Prostate gland (tissue), 2 donors: ENCODE results near the gene LTK. TPM values are rescaled to one million over a fixed set of nuclear protein-coding genes. Genes with fewer than 3 reads are reported as not detected.

ENCODE experiments used
- DNase-seq: peaks from one replicate; pipeline ENCODE4 v3.0.0-alpha.2; 2019; ENCODE audit warnings: low spot score
- H3K27ac ChIP-seq, 2 donors: fragments of 200-600 bp; sonication (generic); 2 replicates each; pipeline ENCODE4 v1.5.1; 2017 to 2019
- H3K27me3 ChIP-seq: fragments of 200-600 bp; sonication (generic); replicated peaks from 2 replicates; pipeline ENCODE4 v1.5.1; 2019; ENCODE audit not compliant: insufficient read depth
- H3K36me3 ChIP-seq, 2 donors: fragments of 200-600 bp; sonication (generic); 1 replicate in 1 of 2; 2 replicates in 1 of 2; pipeline versions ENCODE4 v1.5.1 to v1.8.1; 2017 to 2019
- H3K4me1 ChIP-seq: fragments of 200-600 bp; sonication (generic); replicated peaks from 2 replicates; pipeline ENCODE4 v1.5.1; 2019
- H3K4me3 ChIP-seq, 2 donors: fragments of 200-600 bp; sonication (generic); 2 replicates each; pipeline ENCODE4 v1.5.1; 2017 to 2019
- H3K9me3 ChIP-seq: fragments of 200-600 bp; sonication (generic); 2 replicates; pipeline ENCODE4 v1.5.1; 2017
- POLR2A ChIP-seq: fragments of 450-650 bp; IDR thresholded peaks from one replicate; pipeline ENCODE4 v1.6.1; 2016; ENCODE audit warnings: antibody characterized with exemption, mild to moderate bottlenecking
- POLR2AphosphoS5 ChIP-seq: sonication (generic); formaldehyde crosslinking; IDR thresholded peaks from one replicate; pipeline ENCODE4 v1.6.1; 2017; ENCODE audit warnings: antibody characterized with exemption
- WGBS: methylation state at CpG from one replicate; pipeline ENCODE4 v1.1.5; 2018; 5-methylcytosine and 5-hydroxymethylcytosine counted together
- intact Hi-C: fragments of 100-400 bp; cut with DNase I; formaldehyde crosslinking; loops from one replicate; pipeline ENCODE4 v1.14.2; 2022
- total RNA-seq, 2 donors: library from RNA; depleted of rRNA; stranded (reverse); fragments of >200 nt; gene quantifications; one replicate each; pipeline ENCODE4 v1.1.0, GENCODE V29; 2016
- TF ChIP-seq, protein P1 (sequence below), 4 experiments: fragments of 200-600 bp in 2 of 4; fragments of 450-650 bp in 2 of 4; sonication (generic) in 2 of 4; IDR thresholded peaks; 1 replicate in 3 of 4; 2 replicates in 1 of 4; pipeline ENCODE4 v1.5.1; 2016 to 2019; ENCODE audit warnings: antibody characterized with exemption in 4 of 4, mild to moderate bottlenecking in 2 of 4, moderate library complexity in 2 of 4

The LTK gene
- total RNA-seq, 2 donors from 2014 or later: 1.5 TPM; not detected in 1

DNA sequence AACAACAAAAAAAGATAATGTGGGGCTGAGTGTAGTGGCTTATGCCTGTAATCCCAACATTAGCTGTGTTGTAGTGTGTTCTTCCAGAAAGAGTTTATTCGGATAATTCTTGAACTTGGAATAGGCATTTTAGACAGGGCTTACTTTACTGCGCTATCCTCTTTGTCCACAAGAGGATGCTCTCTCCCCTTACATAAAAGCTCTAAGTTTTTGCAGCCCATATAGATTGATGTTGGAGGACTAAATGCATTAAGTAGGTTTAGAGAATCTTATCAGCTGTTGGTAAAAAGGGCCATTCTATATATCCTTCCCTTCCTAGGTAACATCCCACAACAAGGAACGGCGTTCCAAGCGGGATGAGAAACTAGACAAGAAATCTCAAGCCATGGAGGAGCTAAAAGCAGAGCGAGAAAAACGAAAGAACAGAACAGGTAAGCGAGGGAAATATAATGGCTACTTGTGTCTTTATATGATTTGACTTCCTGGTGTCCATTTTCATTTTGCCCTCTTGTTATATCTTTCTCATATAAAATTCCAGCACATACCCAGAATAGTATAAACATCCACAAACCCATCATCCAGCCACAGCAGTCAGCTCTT is 47.7 kb downstream of the LTK start:
- WGBS: 82% methylated on average over 8 of the region's 8 CpGs
- TF ChIP-seq, protein P1, sequence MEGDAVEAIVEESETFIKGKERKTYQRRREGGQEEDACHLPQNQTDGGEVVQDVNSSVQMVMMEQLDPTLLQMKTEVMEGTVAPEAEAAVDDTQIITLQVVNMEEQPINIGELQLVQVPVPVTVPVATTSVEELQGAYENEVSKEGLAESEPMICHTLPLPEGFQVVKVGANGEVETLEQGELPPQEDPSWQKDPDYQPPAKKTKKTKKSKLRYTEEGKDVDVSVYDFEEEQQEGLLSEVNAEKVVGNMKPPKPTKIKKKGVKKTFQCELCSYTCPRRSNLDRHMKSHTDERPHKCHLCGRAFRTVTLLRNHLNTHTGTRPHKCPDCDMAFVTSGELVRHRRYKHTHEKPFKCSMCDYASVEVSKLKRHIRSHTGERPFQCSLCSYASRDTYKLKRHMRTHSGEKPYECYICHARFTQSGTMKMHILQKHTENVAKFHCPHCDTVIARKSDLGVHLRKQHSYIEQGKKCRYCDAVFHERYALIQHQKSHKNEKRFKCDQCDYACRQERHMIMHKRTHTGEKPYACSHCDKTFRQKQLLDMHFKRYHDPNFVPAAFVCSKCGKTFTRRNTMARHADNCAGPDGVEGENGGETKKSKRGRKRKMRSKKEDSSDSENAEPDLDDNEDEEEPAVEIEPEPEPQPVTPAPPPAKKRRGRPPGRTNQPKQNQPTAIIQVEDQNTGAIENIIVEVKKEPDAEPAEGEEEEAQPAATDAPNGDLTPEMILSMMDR (IDR thresholded peaks at IDR 0.05): peak in 3 of 4 experiments; percentile 40 to 73 (median 65)
- TF ChIP-seq POLR2AphosphoS5 (no peak), POLR2A (no peak)
- Histone ChIP-seq H3K27ac (no peak overlapping the region), H3K36me3 (peaks cover 0 to 10% of the 10 kb centered on the region in 2 donors), H3K9me3 (no peaks in the 10 kb centered on the region), H3K27me3 (no peaks in the 10 kb centered on the region), H3K4me3 (no peak overlapping the region), H3K4me1 (no peaks in the 10 kb centered on the region)
- intact Hi-C loops: no loop called here
- no peak for DNase-seq

DNA sequence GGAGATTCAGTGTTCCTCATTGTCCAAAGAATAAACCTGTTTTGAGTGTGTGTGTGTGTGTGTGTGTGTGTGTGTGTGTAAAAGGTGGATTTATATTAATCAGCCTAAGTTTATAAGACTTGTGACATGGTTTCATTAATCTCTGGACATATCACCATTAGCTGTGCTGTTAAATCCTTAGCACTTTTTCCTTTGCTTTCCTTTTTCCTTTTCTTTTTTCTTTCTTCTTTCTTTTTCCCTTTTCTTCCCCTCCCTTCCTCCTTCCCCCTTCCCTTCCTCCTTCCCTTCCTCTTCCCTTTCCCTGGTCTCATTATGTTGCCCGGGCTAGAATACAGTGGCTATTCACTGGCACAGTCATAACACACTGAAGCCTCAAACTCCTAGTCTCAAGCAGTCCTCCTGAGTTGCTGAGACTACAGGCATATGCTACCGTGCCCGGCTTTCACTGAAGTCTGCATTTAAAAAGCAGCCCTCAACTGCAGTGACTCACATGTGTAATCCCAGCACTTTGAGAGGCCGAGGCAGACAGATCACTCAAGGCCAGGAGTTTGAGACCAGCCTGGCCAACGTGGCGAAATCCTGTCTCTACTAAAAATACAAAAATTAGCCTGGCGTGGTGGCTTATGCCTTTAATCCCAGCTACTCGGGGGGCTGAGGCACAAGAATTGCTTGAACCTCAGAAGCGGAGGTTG is 48.6 kb downstream of the LTK start:
- intact Hi-C loops: no loop called here
- peaks cover 0 to 10% of the 10 kb centered on the region in 2 donors for H3K36me3 ChIP-seq
- no peaks in the 10 kb centered on the region for H3K27me3 ChIP-seq
- WGBS: 89% methylated on average over 9 of the region's 9 CpGs
- H3K9me3 ChIP-seq: no peaks in the 10 kb centered on the region
- no peak overlapping the region for H3K4me3 ChIP-seq
- no peak overlapping the region for H3K27ac ChIP-seq
- no peaks in the 10 kb centered on the region for H3K4me1 ChIP-seq
- TF ChIP-seq POLR2A: no peak
- TF ChIP-seq, protein P1 (IDR thresholded peaks at IDR 0.05): no peak
- TF ChIP-seq POLR2AphosphoS5: no peak
- DNase-seq: no peak

DNA sequence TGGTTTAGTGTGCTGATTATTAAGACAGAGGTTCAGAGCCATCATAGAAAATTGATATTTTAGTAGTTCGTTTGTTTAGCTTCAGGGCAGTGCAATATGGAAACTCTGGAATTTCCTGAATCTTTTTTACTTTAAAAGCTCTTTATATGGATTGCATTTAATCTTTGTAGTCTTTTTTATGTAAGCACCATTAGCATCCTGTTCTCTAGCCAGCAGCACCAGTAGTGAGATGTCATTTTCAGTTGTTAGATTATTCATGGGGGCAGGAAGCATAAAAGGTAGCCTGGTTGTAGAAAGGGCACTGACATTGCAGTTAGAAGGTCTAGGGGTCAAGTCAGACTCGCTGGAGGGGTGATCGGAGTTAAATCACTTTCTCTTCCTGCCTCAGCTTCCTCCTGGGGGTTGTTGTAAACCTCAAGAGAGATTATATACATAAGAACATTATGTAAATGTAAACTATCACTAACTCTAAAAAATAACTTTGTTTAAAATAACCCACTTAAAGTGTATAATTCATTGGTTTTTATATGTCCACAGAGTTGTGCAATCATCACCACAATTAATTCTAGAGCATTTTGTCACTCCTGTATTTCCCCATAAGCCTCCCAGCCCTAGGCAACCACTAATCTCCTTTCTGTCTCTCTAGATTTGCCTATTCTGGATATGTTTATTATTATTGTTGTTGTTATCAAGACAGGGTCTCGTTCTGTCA is 51.4 kb downstream of the LTK start:
- no peak overlapping the region for H3K27ac ChIP-seq
- no peaks in the 10 kb centered on the region for H3K4me1 ChIP-seq
- H3K9me3 ChIP-seq: no peaks in the 10 kb centered on the region
- TF ChIP-seq, protein P1 (IDR thresholded peaks at IDR 0.05): no peak
- TF ChIP-seq POLR2A: no peak
- no peak for DNase-seq
- intact Hi-C loops: no loop called here
- H3K4me3 ChIP-seq: no peak overlapping the region
- H3K27me3 ChIP-seq: no peaks in the 10 kb centered on the region
- WGBS: 77% methylated on average over 4 of the region's 4 CpGs
- H3K36me3 ChIP-seq: peaks cover 4 to 5% of the 10 kb centered on the region in 2 donors

Other genes with a start within 250 kb of the LTK start
- gene OIP5, start 181.2 kb downstream of the LTK start, total RNA-seq: 1 to 10 TPM; 1.1 to 4.6 TPM
- 10 to 100 TPM in 1 of 2 donors, 1 to 10 TPM in 1; 3.9 to 28.2 TPM for gene NUSAP1, start 180.9 kb downstream of the LTK start, total RNA-seq
- gene NDUFAF1, start 111.3 kb downstream of the LTK start, total RNA-seq: 10 to 100 TPM; 20.1 to 23.1 TPM
- 10 to 100 TPM; 23.8 to 52.4 TPM for gene RTF1, start 96.7 kb downstream of the LTK start, total RNA-seq
- gene ITPKA, start 20.0 kb downstream of the LTK start, total RNA-seq: 10 to 100 TPM in 1 of 2 donors, under 1 TPM in 1; 0.23 to 14.2 TPM
- gene RPAP1, start 30.4 kb upstream of the LTK start, total RNA-seq: 10 to 100 TPM; 17.0 to 47.3 TPM
- gene TYRO3, start 45.4 kb upstream of the LTK start, total RNA-seq: 10 to 100 TPM in 1 of 2 donors, 1 to 10 TPM in 1; 5.2 to 99.6 TPM
- 10 to 100 TPM; 42.9 to 62.5 TPM for gene MGA, start 146.6 kb upstream of the LTK start, total RNA-seq